Coronary artery (tissue), 2 donors: ENCODE measurements around the gene SMARCA4.

Experiments used
- DNase-seq: peaks from one replicate; pipeline ENCODE4 v3.0.0-alpha.2; 2017; ENCODE audit warnings: low spot score
- H3K27ac ChIP-seq, 2 donors: fragments of 200-600 bp; sonication (generic); one replicate each; pipeline ENCODE4 v1.5.1; 2016 to 2019
- H3K4me3 ChIP-seq: fragments of 200-600 bp; sonication (generic); 2 replicates; pipeline ENCODE4 v1.5.1; 2016; ENCODE audit warnings: mild to moderate bottlenecking, moderate library complexity
- CTCF ChIP-seq: fragments of 200-600 bp; sonication (generic); IDR thresholded peaks from one replicate; pipeline ENCODE4 v1.5.1; 2019; ENCODE audit warnings: antibody characterized with exemption

The SMARCA4 gene

GRCh38 chr19:11058246-11059030 is 97.6 kb downstream of the SMARCA4 start:
- DNase-seq = no peak
- no peak overlapping the region for H3K4me3 ChIP-seq
- TF ChIP-seq CTCF = no peak
- H3K27ac ChIP-seq = no peak overlapping the region

- no peak overlapping the region for H3K4me3 ChIP-seq
- H3K27ac ChIP-seq = no peak overlapping the region
- TF ChIP-seq CTCF = no peak
- no peak for DNase-seq
These were observed 98.9 kb downstream of the SMARCA4 start for GRCh38 chr19:11059511-11060358.

- DNase-seq = no peak
- Histone ChIP-seq H3K27ac (peak overlapping the region in 1 of 2 donors; percentile 43), H3K4me3 (no peak overlapping the region)
- TF ChIP-seq CTCF = no peak
These were observed 101.1 kb downstream of the SMARCA4 start for GRCh38 chr19:11061952-11062351.

GRCh38 chr19:11063434-11063833 is 102.6 kb downstream of the SMARCA4 start:
- H3K27ac ChIP-seq = no peak overlapping the region
- TF ChIP-seq CTCF = no peak
- DNase-seq = no peak
- no peak overlapping the region for H3K4me3 ChIP-seq

- no peak for DNase-seq
- no peak overlapping the region for H3K27ac ChIP-seq
- no peak for TF ChIP-seq CTCF
- no peak overlapping the region for H3K4me3 ChIP-seq
These were observed 104.0 kb downstream of the SMARCA4 start for GRCh38 chr19:11064831-11065303.

- no peak for DNase-seq
- Histone ChIP-seq H3K27ac (no peak overlapping the region), H3K4me3 (no peak overlapping the region)
- no peak for TF ChIP-seq CTCF
These were observed 105.5 kb downstream of the SMARCA4 start for GRCh38 chr19:11066326-11066725.
